Measurements from ENCODE around the gene SPRR2A.
"Not testable (repeated sequence)": the region's sequence is repeated elsewhere in the genome, so short reads cannot be mapped to it uniquely, and the experiment has no call there.

SPRR2A gene

GRCh38 chr1:153057375-153057774 lies at the start of gene SPRR2A:
TSS of gene SPRR2A (minus strand) at chr1:153057512. CDS start at chr1:153056735, 777 bp downstream.
- DNase-seq (ENCODE audit: low spot score), result no peak

GRCh38 chr1:153100245-153100644 lies 42.9 kb upstream of the SPRR2A start:
- DNase-seq (ENCODE audit: low spot score), result no peak

GRCh38 chr1:153099461-153100045 lies 42.2 kb upstream of the SPRR2A start:
- DNase-seq (ENCODE audit: low spot score), result no peak

GRCh38 chr1:153095764-153096163 lies 38.5 kb upstream of the SPRR2A start:
- no peak for DNase-seq (ENCODE audit: low spot score)

- no peak for DNase-seq (ENCODE audit: low spot score)
Measured at GRCh38 chr1:153094426-153094825, 37.1 kb upstream of the SPRR2A start, which contains the start of gene SPRR2E. TSS of gene SPRR2E (minus strand) at chr1:153094526. CDS start at chr1:153093751, 775 bp downstream.

GRCh38 chr1:153087652-153088051 lies 30.3 kb upstream of the SPRR2A start:
- DNase-seq (ENCODE audit: low spot score), result no peak

GRCh38 chr1:153081736-153082135 lies 24.4 kb upstream of the SPRR2A start:
- DNase-seq (ENCODE audit: low spot score), result no peak

- no peak for DNase-seq (ENCODE audit: low spot score)
Measured at GRCh38 chr1:153072806-153073726, 15.8 kb upstream of the SPRR2A start.

GRCh38 chr1:153071511-153071910 lies 14.2 kb upstream of the SPRR2A start, which contains the start of gene SPRR2B:
TSS of gene SPRR2B (minus strand) at chr1:153071611. CDS start at chr1:153070839, 772 bp downstream.
- no peak for DNase-seq (ENCODE audit: low spot score)

- no peak for DNase-seq (ENCODE audit: low spot score)
Measured at GRCh38 chr1:153070243-153070642, 12.9 kb upstream of the SPRR2A start.

GRCh38 chr1:153058826-153059784 lies 1.8 kb upstream of the SPRR2A start:
- no peak for DNase-seq (ENCODE audit: low spot score)

- no peak for DNase-seq (ENCODE audit: low spot score)
Measured at GRCh38 chr1:153058154-153058553, 842 bp upstream of the SPRR2A start.

- not testable (repeated sequence) for DNase-seq (ENCODE audit: low spot score)
Measured at GRCh38 chr1:153056111-153056510, 1.2 kb downstream of the SPRR2A start.

GRCh38 chr1:153049211-153049610 lies 8.1 kb downstream of the SPRR2A start:
- no peak for DNase-seq (ENCODE audit: low spot score)

GRCh38 chr1:153040950-153041631 lies 16.2 kb downstream of the SPRR2A start, which contains the start of gene SPRR2D:
TSS of gene SPRR2D (minus strand) at chr1:153041120. CDS start at chr1:153040346, 774 bp downstream.
- DNase-seq (ENCODE audit: low spot score), result no peak

- DNase-seq (ENCODE audit: low spot score), result no peak
Measured at GRCh38 chr1:153035211-153035610, 22.1 kb downstream of the SPRR2A start.

- DNase-seq (ENCODE audit: low spot score), result no peak
Measured at GRCh38 chr1:153032677-153033308, 24.5 kb downstream of the SPRR2A start.

GRCh38 chr1:153032073-153032472 lies 25.2 kb downstream of the SPRR2A start:
- DNase-seq (ENCODE audit: low spot score), result no peak

GRCh38 chr1:153030895-153031294 lies 26.4 kb downstream of the SPRR2A start, which contains the start of gene SPRR1B:
TSS of gene SPRR1B (plus strand) at chr1:153031203. CDS start at chr1:153032346, 1,143 bp downstream.
- no peak for DNase-seq (ENCODE audit: low spot score)

GRCh38 chr1:153028766-153029165 lies 28.5 kb downstream of the SPRR2A start:
- no peak for DNase-seq (ENCODE audit: low spot score)

GRCh38 chr1:153025797-153026196 lies 31.5 kb downstream of the SPRR2A start:
- no peak for DNase-seq (ENCODE audit: low spot score)

All from CD4-positive, alpha-beta T cell treated with Interleukin-15 for 4 hours (primary cell).